Superior temporal gyrus (tissue), 1 donor: Measurements from ENCODE around the gene ROPN1L.

Experiments
- DNase-seq: peaks from one replicate; pipeline ENCODE4 v3.0.0-alpha.2; 2016; ENCODE audit errors: extremely low spot score

Gene ROPN1L

DNA sequence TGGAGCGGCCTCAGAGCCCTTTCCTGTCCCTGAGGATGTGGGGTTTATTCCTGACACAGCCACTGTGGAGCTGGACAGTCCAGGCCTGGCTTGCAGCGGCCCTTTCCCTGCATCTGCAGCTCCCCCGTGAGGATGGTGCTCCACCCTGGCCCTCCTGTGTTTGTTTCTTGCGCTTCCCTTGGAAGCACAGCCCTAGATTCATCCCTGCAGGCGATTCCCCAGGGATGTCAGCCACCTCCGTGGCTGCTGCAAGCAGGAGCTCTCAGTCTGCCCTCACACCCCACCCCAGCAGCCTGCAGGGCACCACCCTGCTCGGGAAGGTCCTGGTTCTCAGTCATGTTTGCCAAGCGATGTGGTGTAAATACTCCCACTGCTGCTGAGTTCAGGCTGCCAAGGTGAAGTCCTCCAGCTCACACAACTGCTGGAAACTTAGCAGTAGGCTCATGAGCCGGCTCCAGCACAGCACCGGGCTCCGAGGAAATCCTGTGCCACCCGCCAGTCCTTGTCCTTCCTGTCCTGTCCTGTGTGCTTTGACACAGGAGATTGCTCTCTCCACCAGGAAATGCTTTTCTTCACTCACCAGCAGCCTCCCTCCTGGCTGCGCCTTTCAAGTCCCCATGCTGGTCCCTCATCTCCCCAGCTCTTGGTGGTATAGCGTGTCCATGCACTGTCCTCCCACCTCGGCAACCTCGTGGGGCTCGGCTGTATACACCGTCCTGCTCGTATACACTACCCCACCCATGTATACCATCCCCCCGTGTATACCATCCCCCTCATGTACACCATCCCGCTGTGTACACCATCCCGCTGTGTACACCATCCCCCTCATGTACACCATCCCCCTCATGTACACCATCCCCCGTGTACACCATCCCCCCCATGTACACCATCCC lies 16.2 kb downstream of the ROPN1L start:
- no peak for DNase-seq

DNA sequence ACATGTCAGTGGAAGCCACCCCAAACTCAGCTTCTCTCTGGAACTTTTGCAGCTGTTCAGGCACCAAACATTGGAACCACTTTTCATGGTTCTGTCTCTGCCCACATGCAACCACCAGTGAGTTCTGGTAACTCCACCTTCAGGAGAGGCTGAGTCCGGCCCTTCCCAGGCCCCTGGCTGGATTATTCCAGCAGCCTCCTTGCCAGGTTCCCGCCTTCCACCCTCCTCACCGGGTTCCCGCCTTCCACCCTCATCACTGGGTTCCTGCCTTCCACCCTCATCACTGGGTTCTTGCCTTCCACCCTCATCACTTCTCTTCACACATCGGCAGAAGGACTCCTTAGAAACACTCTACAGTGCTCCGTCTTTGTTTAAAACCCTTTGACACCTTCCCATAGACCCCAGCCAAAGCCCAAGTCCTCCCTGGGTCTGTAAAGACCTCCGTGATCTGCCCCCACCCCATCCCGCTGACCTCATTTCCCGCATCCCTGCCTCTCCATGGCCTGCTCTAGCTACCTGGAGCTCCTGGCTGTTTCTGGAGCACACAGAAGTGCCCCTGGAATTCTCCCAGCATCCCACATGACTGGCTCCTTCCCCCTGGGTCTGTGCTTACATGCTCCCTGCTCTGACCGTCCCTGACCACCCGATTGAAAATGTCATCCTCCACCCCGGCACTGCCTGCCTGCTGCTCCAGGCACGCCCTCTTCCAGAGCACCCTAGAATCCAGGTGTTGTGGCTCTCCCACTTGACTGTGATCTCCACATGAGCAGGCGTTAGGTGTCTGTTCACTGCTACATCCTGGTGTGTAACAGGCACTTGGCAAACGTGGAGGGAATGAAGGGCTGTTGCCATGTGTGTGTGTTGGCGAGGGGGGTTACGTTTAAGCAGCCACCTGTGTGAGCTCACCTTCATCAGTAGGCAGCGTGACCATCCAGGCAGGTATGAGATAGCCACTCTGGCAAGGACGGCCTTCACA lies 17.7 kb downstream of the ROPN1L start:
- no peak for DNase-seq

DNA sequence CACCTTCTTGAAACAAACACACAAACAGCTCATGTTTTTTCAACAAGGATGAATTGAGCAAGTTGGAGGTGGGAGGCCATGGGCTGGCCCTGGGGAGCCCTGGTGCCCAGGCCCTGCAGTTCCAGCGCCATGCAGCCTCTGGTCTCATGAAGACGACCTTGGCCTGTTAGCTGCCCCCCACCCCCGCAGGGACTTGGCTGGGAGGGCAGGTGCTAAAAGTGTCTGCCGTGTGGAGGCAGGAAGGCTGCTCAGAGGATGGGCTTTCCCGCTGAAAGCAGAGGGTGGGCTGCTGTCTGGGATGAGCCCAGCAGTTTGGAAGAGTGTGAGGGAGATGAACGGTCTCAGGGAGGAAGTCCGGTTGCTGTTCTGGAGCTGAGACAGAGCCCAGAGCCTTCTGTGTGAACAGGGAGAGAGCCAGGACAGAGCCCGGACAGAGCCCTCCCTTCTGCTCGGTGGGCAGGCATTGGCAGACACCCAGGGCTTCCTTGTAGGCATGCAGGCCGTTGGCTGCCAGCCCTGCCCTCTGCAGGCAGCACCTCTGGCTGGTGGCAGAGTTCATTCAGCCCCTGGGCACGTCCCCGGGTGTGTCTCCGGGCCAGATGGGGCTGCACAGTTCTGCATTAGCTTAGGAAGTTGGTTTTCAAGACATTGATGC lies 18.7 kb downstream of the ROPN1L start:
- DNase-seq, result no peak

DNA sequence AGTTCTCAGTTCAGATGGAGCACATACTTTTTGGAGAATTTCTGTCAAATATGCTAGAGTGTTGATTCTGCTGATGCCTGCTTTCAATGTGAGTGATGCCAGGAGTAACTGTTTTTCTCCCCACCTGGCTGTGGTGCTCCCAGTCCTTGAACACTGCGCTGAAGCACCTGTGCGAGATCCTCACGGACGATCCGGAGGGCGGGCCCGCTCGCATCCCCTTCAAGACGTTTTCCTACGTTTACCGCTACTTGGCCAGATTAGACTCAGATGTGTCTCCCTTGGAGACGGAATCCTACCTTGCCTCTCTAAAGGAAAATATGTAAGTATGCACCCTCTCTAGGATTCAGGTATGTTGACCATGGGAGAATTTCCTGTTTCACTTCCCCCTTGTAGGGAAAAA lies 19.4 kb downstream of the ROPN1L start:
- DNase-seq, result no peak

DNA sequence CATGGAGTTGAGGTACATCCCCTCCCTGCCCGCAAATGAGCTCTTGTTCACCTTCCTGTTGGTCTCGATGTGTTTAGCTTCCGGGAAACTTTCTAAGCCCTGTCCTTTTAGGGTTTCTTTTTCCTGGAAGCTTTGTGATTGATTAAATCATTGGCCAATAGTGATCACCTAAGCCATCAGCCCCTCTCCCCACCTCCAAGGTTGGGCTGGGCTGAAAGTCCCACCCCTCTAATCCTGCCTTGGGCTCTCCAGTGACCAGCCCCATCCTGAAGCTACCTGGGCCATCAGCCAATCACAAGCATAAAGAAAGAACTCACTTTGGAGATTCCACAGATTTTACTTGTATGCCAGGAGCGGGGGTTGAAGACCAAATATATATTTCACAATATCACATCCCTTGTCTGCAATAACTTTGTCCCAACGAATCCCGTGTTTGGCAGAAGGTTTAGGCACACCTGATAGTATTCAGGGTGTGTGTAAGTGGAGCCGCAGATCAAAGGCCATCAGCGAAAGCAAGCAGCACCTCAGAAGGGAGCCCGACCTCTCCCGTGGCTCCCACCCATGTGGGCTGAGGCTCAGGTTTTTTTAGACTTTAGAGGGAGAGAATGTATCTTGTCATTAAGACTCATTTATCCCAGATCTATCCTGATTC lies 20.4 kb downstream of the ROPN1L start:
- DNase-seq, result no peak

DNA sequence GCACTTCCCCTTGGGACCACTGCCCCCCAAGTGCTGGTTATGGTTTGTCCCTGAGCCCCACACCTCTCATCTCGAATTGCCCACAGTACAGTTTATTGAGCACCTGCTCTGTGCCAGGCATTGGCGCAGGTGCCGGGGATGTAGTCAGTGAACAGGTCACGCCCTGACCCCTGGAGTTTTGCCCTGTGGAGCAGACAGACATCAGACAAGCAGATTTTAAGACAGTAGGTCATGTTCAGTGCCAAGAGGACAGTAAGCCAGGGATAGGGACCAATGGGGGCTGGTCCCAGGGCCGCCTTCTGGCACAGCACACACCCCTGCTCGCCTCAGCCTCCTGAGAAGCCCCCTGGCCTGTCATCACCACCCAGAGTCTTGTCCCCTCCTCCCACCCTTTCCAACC lies 21.9 kb downstream of the ROPN1L start:
- no peak for DNase-seq

DNA sequence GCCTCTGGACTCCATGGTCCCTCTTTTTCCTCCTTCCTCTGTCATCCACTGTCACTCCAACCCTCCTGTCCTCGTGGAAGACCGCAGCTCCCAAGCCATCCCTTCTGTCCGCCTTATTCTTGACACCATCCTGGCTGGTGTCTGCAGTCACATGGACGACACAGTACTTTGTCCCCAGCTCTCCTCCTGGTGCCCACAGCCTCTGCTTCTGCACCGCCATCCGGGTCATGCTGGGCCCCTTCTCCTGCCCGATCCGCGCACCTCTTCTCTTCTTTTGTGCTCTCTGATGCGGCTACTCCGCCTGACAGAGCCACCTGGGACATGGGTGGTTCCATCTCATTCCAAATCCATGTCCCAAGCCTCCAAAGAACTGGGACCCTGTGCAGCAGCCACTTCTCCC lies 22.5 kb downstream of the ROPN1L start:
- DNase-seq, result no peak

DNA sequence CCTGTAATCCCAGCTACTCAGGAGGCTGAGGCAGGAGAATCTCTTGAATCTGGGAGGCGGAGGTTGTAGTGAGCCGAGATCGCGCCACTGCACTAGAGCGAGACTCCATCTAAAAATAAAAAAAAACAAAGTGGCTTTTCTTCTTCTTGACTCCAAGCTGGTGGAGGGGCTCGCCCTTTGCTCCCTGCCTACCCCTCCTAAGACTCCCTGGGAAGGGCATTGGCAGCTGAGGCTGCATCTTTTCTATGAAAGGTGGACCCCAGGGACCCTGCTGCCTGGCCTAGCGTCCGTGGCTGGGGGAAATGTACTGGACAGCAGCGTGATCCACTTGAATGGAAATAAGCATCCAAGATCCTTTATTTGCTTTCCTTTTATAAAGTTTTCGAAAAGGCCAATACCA lies 24.0 kb downstream of the ROPN1L start:
- DNase-seq, result no peak

DNA sequence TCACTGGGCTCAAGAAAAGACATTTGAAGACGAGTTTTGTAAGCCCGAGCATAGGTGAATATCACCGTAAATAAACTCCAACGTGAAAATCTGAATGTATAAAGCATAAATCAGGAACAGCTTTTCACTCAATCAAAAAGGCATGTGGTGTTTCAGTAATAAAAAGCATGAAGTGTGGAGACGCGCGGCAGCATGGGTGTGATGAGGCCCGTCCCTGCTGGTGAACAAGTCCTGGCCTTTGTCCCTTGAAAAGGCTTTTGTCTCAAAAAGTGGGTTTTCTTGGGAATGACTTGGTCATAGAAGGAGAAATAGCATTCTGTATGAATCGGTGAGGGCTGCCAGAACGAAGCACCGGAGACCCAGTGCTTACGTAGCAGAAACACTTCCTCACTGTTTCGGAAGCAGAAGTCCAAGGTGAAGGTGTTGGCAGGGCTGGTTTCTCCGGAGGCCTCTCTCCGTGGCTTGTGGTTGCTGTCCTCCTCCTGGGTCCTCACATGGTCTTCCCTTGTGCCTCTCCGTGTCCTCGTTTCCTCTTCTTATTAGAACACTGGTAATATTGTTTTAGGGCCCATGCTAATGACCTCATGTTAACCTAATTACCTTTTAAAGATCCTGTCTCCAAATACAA lies 24.9 kb downstream of the ROPN1L start:
- no peak for DNase-seq

DNA sequence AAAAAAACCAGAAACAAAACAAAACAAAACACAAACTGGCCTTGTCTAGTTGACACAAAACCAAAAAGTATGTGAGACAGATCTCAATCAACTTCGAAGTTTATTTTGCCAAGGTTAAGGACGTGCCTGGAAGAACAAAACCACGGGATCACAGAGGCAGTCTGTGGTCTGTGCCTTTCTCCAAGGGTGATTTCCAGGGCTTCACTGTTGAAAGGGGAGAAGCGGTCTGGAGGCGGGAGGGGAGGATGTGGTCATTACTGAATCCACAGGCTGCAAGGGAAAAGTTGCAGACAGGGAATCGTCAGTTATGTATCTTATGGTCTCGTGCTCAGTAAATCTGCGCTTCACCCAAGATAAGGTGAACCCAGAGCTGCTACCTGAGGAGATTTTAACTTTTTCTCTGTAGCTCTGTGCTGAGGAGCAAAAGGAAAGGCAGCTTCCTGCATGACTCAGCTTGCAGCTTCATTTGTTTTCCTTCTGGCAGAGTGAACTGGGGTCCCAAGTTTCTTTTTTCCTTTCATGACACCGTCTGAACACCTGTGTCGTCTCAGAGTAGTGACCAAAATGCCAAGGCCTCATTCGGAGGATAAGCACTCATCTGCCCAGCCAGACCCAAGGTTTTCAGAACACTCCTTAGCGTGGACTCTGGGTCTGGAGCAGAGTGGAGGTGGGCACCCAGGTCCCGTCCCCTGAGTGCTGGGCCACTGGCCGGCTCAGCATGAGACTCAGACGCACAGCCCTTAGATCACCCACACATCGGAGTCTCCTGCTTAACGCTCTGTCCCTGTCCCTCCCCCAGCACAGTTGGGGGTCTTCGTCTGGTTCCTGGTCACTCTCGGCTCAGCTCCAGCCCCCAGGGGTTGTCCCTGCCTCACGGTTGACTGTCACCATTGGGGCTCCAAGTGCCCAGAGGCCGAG lies 25.9 kb downstream of the ROPN1L start:
- DNase-seq, result no peak

DNA sequence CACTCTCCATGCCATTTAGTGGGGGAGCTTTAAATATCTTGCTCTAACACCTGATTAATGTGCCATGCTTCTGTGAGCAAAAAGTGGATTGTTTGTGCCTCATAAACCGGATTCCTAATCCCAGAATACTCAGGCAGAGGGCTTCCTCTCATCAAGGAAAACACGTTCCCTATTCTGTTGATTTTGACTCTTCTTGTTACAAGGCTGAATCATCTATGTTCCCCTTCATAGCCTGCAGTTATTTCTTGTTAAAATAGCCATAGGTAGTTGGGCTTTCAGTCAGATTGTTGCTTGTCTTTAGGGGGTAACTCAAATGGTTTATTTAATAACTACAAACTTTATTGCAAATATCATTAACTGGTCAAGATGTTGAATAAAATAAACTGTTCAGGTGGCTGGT lies 26.6 kb downstream of the ROPN1L start:
- DNase-seq, result no peak

DNA sequence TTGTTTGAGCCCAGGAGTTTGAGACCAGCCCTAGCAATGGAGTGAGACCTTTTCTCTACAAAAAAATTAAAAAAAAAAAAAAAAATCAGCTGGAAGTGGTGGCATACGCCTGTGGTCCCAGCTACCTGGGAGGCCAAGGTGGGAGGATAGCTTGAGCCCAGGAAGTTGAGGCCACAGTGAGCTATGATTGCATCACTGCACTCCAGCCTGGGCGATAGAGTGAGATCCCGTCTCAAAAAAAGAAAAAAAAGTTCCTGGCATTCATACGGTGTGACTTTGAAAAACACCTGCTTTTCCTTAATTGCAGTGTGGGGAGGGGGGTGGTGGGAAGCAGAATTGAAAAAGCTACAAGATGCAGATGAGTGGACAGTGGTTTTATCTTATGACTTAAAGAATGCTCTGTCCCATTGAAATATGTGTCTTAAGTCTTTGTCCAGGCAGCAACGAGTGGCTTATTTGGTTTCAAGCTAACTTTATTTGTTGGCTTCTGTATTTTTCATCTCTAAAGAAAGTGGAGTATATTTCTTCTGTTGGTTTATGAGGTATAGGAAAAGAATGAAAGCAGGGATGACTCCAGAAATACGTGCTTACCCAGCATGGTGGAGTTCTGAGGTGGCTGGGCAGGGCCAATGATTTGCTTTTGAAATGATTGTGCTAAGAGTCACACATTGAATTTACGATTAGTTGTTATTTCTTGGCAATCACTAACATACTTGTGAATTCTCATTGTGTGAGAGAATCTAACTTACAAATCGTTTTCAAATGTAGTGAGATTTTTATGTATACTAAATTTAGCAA lies 27.8 kb downstream of the ROPN1L start:
- no peak for DNase-seq

DNA sequence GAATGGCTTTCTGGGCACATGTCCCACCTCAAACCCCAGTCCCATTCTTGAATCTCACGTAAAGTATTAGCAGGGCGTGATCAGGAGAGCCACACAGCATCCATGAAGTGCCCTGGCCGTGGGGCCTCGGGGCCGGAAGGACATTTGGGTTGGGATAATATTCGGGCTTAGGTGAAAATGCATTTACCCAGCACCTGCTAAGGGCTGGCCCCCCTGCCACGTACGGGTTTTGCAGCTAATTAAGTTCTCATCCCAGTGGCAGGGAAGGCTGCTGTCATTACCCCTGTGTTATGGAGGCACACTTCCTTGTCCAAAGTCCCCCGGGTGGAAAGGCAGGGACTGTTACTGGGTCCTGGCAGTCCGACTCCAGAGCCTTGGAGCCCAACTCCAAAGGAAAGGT lies 29.0 kb downstream of the ROPN1L start:
- no peak for DNase-seq

DNA sequence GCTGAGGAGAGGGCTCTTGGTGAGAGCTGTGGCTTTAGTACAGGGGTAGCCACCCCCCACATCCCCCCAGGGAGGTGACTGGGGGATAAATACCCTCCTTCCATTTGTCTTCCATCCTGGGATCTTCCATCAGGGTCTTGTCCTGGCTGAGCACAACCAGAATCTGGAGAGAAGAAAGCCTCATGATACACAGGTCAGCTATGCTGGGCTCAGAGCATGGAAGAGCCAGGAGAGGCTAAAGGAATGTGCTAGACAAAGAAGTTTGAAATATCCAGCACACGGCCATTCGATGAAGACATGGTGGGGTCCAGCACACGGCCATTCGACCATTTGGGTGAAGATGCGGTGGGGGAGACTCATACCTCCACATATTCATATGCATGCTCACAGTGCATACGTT lies 30.0 kb downstream of the ROPN1L start:
- DNase-seq, result no peak

DNA sequence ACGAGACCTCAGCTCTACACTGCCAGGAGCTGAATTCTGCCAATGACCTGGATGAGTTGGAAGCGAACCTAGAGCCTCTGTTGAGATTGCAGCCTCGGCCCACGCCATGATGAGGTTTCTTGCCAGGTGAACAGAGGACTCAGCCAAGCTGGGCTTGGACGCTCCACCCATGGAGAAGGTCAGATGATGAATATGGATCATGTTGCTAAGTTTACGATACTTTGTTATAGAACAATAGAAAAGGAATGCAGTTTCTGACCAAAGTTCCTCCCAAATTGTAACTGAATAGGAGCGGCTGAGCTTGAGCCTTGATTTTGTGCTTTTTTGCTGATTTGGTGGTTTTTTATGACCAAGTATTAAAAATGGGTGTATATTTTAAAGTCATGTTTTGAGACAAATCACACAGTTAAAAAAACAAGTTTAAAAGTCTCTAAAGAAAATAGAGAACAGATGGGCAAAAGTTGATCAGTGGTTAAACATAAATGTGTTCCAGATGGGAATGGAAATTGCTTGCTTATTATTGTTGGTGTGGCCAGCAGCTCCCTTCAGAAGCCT lies 32.9 kb downstream of the ROPN1L start:
- no peak for DNase-seq

DNA sequence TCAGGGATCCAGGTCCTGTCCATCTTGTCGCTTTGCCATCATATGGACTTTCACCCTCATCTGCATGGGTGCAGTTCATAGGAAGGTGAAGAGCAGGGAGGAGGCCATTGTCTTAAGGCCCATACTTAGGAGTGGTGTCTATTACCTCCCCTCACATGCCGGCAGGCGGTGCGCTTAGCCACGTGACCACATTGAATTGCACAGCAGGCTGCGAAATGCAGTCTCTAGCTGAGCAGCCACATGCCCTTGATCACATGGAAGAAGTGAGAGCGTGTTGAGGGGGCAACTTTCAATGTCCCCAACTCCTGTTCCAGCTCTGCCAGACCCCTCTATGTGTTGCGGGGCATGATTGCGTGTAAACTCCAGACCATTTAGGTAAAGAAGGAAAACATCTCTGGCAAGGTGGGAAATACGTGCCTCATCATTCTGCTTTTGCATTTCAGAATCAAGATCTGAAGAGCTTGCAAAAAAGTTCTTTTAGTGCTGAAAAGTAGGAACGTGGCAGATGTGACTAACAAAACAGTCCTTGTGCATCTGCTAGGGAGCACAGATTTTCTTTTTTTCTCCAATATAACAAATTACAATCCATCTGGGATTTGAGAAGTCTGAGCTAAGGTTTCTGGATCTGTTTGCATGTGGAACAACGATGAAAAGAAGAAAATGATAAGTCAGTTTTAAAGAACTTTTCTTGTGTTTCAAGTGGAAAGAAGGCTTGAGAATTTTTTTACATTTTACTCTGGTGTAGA lies 34.4 kb downstream of the ROPN1L start:
- no peak for DNase-seq

DNA sequence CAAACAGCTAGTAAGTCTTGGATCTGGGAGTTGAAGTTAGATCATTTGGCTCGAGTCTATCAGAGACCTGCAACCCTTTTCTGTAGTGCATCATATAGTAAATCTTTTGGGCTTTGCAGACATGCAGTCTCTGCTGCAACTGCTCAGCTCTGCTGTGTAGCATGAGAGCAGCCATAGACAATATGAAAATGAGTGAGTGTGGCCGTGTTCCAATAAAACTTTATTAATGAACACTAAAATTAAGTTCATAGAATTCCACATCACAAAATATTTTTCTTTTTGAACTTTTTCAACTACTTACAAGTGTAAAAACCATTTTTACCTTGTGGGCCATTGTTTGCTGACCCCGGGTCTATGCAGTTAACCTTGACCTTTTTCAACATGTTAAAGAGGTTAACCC lies 35.2 kb downstream of the ROPN1L start:
- no peak for DNase-seq

DNA sequence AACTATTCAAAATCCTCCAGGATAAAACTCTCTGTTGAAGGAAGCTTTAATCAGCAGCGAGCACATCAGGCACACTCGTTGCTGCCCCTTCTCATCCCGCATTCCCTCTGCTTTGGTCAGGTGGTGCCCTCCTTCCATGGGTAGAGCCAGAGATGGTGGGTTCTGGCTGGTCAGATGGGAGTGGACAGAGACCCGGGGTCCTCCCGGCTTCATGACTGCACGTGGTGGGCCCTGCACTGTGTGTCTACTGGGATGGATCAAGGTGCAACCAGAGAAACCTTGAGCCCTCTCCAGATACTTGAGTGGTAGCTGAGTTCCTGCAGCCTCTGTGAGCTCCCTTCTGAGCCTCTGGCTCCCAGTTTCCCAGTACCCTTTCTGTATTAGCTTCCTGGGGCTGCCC lies 36.3 kb downstream of the ROPN1L start:
- no peak for DNase-seq
